ENCODE measurements around the gene SQSTM1. TPM values are rescaled to one million over a fixed set of nuclear protein-coding genes. Genes with fewer than 3 reads are reported as not detected.

SQSTM1 gene
- total RNA-seq, 1 donor from 2014 or later: 447 TPM

DNA sequence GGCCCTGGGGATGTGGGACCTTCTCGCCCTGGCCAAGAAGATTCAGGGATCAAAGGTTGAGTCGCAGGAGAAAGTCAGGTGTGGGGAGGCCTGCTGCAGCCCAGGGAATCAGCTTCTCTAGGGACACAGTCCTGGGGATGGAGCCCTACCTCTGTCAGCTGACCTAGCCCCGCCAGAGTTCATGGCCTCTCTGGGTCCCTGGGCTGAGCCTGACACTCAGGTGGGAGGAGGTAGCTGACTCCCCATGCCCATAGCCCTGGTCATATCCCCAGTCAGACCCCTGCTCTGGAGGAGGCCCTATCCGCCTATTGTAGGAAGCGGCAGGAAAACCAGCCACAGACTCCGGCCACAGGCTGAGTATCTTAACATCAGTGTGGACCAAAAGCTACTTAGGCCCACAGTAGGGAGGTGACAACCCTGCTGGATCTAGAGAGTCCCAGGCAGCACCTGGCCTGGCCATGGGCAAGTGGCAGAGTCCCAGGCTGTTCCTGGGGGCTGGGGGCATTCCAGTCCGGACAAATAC, 52.9 kb downstream of the SQSTM1 start:
- DNase-seq (ENCODE audit: low read depth): no peak

DNA sequence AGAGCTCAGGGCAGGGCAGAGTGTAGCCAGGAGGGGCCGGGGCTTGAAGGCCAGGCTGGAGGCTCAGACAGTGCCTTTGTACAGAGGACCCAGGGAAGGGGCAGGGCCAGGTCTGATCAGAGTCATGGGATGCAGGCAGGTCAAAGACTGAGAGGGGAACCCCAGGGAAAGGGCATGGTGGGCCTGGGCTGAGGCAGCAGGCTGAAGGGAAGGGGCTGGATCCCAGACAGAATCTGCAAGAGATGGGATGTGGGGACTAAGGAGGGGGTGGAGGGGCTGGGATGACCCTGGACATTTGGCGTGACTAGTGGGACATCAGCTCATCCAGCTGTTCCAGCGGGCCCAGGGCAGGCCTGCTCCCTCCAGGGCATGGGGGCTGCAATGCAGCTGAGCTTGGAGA, 53.4 kb downstream of the SQSTM1 start:
- no peak for DNase-seq (ENCODE audit: low read depth)

- no peak for DNase-seq (ENCODE audit: low read depth)
These were observed 54.0 kb downstream of the SQSTM1 start for GRCh38 chr5:179874536-179875292.

DNA sequence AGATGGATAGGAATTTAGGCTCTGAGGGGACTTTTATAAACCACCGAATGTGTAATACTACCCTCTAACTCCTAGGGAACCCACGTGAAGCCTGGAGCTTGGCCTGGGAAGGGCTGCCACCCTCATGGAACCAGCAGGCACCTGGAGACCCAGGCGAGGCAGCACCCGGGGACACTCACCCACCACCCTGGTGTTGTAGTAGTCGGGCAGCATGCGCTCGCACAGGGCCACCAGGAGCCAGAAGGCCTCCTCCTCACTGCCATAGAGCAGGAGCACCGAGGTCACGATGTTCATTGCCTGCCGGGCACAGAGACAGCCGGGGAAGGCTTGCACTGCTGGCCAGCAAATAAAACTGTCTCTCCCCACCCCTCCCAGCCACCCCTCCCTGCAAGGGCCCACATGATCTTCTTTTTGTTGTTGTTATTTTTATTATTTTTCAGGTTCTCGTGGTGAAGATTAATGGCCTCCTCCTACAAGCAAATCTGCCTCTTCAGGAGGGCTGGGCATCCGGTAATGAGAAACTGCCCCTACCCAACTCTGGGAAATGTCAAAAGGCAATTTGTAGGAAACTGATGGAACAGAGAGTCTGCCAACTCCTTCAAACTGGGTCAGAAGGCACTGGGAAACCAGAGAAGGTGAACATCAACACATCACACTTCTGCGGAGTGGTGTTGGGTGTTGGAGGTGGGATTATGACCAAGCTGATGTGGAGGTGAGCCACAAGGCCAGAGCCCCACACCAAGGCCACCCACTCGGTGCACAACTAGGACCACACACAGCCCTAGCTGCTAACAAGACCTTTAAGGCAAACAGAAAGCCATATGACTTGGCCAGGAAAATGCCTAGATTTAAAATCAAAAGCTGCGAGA, 55.3 kb downstream of the SQSTM1 start:
- no peak for DNase-seq (ENCODE audit: low read depth)

GRCh38 chr5:179876610-179876952, 55.9 kb downstream of the SQSTM1 start:
- DNase-seq (ENCODE audit: low read depth): no peak

GRCh38 chr5:179878222-179879002, 57.7 kb downstream of the SQSTM1 start:
- no peak for DNase-seq (ENCODE audit: low read depth)

DNA sequence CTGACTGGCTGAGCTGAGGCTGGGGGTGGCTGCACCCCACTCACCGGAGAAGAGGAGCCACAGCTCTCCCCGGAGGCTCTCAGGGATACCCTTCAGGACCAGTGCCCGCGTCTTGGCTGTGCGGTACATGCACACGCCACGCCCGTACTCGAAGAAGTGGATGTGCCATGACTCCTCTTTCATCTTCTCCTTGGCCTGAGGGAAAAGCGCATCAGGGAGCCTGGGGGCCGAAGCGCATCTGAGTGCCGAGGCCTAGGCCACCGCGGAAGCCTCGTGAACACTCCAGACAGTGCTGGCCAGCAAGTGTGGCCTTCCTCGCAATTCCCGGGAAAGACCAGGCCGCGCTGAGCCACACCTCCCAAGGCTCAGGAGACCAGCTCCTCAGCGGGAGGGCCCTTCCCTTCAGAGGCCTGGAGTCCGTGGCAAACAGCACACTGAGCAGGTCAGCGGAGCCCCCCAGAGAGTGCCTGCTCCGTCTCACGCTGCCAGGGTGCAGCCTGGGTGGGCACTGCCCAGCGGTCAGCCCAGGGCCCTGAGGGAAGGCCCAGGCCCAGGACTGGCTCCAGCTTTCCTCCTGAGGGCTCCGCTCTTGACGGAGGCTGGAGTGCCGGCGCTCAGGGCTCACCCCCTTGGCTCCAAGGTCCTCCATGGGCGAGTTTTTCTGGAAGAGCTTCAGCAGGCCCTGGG, 58.4 kb downstream of the SQSTM1 start:
- DNase-seq (ENCODE audit: low read depth): no peak

DNA sequence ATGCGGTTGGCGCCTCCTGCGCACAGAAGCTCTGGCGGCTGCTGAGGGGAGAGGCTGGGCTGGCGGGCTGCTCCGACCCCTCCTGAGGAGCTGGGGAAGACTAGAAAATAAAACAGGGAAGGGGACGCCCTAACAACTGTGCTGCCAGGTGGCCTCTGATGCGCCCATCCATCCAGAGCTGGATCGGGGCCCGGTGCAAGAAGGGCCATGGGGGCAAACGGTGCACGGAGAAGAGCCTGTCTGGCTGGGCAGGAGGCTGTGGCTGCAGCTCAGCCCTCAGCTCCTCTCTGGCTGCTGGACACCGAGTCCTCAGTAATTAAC, 58.9 kb downstream of the SQSTM1 start:
- DNase-seq (ENCODE audit: low read depth): no peak

DNA sequence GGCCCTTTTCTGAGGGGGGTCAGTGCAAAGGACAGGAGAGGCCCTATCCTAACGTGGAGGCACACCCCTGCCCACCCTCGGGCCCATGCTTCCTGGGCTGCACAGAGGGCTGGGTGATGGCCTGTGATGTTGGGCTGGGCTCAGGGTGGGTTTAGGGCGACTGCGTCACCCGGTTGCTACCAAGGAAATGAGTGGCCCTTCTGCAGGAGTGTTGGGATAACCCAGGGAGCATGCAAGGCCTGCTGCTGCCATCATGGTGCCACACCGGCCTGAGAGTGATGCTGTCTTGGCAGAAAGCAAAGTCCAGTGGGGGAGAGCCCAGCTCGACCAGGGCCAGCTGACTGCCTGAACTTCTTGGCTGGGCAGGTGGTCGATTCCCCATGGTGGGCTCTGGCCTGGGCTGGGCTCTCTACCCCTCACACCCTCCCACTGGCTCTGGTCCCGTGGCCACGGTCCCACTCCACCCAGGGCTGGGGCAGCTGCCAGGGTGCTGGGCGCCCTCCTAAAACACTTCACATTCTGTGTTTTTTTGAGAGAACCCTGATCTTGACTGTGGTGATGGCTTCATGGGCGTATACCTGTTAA, 59.5 kb downstream of the SQSTM1 start:
- DNase-seq (ENCODE audit: low read depth): no peak

- no peak for DNase-seq (ENCODE audit: low read depth)
These were observed 60.3 kb downstream of the SQSTM1 start for GRCh38 chr5:179880848-179881590.

- no peak for DNase-seq (ENCODE audit: low read depth)
These were observed 61.6 kb downstream of the SQSTM1 start for GRCh38 chr5:179882338-179882737.

GRCh38 chr5:179883163-179883562, 62.5 kb downstream of the SQSTM1 start:
- DNase-seq (ENCODE audit: low read depth): no peak

DNA sequence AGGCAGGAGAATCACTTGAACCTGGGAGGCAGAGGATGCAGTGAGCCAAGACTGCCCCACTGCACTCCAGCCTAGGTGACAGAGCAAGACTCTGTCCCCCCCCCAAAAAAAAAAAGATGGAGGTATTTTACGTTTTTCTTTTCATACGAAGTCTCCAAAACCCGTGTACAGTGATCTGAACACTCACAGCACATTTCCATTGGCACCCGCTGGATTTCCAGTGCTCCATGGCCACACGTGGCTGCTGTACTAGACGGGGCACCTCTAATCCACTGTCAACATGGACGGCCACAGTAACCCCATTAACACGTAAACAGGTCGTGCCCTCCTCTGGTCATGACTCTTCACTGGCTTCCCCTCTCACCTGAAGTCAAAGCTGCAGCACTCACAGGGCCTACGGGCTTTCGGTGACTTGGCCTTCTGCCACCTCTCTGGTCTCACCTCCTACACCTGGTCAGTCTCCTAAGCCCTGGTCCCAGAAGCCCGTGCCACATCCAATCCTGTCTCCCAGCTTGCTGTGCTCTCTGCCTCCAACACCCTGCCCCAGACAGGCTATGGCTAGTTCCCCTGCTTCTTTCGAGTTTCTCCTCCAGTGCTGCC, 64.9 kb downstream of the SQSTM1 start:
- DNase-seq (ENCODE audit: low read depth): no peak

DNA sequence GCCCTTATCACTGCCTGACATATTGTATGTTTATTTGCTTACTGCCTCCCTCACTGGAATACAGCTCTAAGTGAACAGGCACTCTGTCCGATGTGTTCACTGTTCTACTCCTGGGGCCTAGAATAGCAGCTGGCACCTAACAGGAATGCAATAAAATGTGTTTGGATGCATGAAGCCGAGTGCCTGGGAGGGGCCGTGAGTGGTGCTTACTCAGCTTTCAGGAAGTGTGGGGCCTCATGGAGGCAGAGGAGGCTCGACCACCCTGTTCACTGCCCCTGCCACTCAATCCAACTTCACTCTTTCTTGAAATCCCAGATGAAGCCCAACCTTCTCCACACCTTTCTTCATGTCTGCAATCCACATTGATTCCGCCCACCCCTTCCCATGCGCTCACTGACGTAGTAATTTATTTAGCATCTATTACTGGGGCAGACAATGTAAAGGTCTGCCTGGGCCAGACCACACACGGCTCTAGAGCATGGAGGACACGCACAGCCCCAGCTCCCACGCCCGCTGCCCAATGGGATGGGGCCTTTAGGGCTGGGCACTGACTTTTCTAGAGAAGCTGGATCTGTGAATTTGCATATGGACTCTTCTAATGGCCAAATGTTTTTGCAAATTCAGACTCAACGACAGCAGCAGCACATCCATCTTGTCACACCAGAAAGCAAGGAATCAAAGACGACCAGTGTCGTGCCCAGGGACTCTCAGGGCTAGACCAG, 65.6 kb downstream of the SQSTM1 start:
- DNase-seq (ENCODE audit: low read depth): no peak

DNA sequence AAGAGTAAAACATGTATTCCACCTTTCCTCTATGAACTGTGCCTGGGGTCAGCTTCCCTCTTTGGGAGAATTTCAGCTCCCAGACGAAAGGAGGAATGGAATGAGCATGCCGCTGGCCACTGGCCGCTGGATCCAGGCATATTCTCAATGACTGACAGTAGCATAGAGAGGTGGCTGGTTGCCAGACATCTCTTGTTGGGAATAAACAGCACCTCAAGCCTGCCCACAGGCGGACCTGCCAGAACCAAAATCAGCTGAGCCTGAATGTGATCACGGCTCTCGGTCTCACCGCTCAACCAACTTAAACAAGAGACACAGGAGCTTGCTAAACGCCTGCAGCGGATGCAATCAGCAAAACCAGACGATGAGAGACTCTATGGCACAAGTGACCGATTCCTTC, 66.4 kb downstream of the SQSTM1 start:
- DNase-seq (ENCODE audit: low read depth): no peak
